Activated CD8-positive, alpha-beta memory T cell treated with anti-CD3 and anti-CD28 coated beads, Interleukin-2, amount 50 U/mL, for 1 hour (primary cell): Measurements from ENCODE around the gene AKAP13.

ENCODE experiments used
- DNase-seq: peaks from one replicate; pipeline ENCODE4 v3.0.0-alpha.2; 2020; ENCODE audit errors: extremely low read depth

AKAP13 gene

GRCh38 chr15:85621094-85621493 lies 240.7 kb downstream of the AKAP13 start:
- DNase-seq = no peak

DNA sequence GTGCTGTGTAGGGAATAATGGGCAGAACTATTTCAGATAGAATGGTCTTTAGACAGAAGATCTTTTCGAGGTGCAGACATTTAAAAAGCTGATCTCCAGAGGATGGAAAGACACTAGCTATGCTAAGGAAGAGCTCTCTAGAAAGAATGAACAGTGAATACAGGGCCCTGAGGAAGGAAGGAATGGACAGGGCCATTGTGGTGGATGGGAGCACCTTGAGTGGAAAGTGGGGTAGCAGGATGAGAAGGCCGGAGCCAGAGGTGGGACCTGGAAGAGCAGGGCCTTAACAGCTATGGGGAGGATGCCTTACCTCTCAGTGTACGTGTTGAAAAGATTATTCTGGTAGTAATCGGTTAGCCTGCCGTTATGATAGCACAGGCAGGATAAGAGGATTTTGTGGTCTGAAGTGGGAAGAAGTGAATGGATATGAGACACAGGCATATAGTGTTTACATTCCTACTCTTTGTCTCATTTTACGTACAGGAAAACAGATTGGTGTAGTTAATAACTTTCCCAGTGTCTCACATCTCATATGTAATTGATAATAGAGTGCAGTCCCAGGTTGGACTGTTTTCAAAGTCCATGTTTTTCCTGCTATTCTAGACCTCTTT lies 241.9 kb downstream of the AKAP13 start:
- no peak for DNase-seq

GRCh38 chr15:85623315-85624049 lies 243.1 kb downstream of the AKAP13 start:
- no peak for DNase-seq

GRCh38 chr15:85624291-85624801 lies 243.9 kb downstream of the AKAP13 start:
- DNase-seq = no peak

- no peak for DNase-seq
These were observed 244.9 kb downstream of the AKAP13 start for GRCh38 chr15:85625166-85625830.

GRCh38 chr15:85625856-85626255 lies 245.5 kb downstream of the AKAP13 start:
- DNase-seq = no peak

GRCh38 chr15:85627213-85627935 lies 247.0 kb downstream of the AKAP13 start:
- DNase-seq = no peak

GRCh38 chr15:85630311-85630710 lies 249.9 kb downstream of the AKAP13 start:
- DNase-seq = no peak

GRCh38 chr15:85631018-85631417 lies 250.6 kb downstream of the AKAP13 start:
- no peak for DNase-seq

- DNase-seq = no peak
These were observed 251.6 kb downstream of the AKAP13 start for GRCh38 chr15:85632014-85632413.

DNA sequence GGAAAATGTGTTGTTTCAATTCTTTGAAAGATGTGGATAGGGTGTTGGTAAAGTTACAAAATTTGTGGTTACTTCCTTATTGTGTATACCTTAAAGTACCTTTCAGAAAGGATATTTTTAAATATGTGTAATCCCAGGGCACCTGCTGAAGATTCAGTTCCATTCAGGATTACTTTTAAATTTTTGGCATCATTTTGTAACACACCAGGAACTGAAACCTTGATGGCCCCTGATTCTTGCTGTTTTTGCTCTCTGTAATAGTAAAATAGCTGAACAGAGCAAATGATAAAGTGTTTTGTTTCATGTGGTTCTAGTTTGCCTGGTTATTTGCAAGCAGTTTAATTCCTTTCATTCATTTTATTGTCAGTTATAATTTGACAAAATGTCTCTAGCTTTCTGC lies 253.5 kb downstream of the AKAP13 start:
- no peak for DNase-seq

DNA sequence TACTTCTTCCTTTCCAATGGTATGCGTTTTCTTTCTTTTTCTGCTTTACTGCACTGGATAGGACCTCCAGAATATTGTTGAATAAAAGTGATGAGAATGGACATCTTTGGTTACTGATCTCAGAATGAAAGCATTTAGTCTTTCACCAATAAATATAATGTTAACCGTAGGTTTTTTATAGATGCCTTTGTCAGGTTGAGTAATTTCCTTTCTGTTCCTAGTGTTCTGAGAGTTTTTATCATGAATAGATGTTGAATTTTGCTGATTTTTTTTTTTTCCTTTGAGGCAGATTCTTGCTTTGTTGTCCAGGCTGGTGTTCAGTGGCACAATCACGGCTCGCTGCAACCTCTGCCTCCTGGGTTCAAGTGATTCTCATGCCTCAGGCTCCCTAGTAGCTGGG lies 255.9 kb downstream of the AKAP13 start:
- DNase-seq = no peak

GRCh38 chr15:85639752-85640381 lies 259.5 kb downstream of the AKAP13 start:
- DNase-seq = no peak

DNA sequence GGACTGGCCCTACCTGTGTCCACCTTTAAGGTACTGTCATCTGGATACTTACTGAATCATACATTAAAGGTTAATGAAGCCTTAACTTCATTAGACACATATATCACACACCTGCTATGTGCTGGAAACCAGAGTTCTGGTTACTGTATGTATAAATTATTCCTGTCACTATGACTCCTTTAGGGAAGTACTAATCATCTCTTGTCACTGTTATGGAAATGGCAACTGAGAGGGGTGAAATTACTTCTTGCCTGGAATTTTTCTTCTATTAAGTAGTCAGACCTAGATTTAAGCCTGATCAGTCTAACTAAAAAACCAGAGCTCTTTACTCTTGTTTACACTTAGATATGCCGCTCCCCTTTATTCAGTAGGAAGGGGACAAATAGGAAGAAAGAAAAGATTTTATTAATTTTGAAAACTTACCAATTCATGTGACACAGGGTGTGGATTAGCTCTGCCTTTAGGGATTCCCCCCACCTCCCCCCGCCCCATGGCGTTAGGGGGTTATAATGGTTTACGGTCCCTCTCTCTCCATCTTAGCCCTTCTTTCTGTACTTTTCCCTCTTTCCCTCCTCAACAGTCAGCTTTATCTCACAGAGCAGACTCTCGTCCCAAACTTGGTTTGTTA lies 261.8 kb downstream of the AKAP13 start:
- no peak for DNase-seq

- DNase-seq = no peak
These were observed 262.3 kb downstream of the AKAP13 start for GRCh38 chr15:85642693-85643066.

GRCh38 chr15:85646538-85647091 lies 266.2 kb downstream of the AKAP13 start:
- DNase-seq = no peak

DNA sequence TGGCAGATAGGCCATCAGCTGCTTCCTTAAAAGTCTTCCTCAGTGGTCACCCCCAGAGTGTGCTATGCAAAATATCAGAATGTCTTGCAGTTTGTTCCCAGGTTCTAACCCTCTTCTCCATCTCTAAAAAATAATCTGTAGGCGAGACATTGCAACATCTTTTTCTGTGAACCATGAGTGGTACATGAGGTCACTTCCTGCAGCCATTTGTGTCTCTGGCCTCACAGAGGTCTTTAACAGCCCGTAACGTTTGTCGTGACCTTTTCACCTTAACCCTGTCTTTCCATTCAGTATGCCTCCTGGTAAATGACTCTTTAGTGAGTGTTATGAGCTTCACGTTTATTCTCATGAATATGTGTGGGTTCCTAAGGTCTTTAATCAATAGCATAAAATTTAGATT lies 269.0 kb downstream of the AKAP13 start:
- no peak for DNase-seq

GRCh38 chr15:85651548-85651947 lies 271.1 kb downstream of the AKAP13 start:
- no peak for DNase-seq

GRCh38 chr15:85652457-85652856 lies 272.1 kb downstream of the AKAP13 start:
- no peak for DNase-seq

DNA sequence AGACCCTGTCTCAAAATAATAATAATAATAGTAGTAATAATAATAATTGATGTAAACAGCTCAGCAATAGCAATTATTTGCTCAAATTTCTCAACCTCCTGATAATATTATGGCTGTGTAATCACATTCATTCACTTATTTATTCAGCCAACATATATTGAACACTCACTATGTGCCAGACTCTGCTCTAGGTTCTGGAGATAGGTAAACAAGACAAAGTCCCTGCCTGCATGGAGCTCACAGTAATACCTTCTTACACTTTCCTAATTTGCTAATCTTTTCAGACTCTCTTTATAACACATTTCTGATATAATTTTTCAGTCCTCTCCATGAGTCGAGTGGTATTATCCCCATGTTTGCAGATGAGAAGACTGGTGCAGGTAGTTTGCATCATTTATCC lies 276.7 kb downstream of the AKAP13 start:
- no peak for DNase-seq

- no peak for DNase-seq
These were observed 278.4 kb downstream of the AKAP13 start for GRCh38 chr15:85658816-85659215.
